GM12874 (cell line): ENCODE measurements around the gene GSC2.

Experiments used
- TF ChIP-seq, protein P1 (sequence below): IDR thresholded peaks from 2 replicates; pipeline ENCODE4 v1.5.1; 2011; ENCODE audit warnings: low read depth, mild to moderate bottlenecking, control low read depth, low read length, moderate library complexity; ENCODE audit not compliant: insufficient read depth

The GSC2 gene, protein sequence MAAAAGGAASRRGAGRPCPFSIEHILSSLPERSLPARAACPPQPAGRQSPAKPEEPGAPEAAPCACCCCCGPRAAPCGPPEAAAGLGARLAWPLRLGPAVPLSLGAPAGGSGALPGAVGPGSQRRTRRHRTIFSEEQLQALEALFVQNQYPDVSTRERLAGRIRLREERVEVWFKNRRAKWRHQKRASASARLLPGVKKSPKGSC

DNA sequence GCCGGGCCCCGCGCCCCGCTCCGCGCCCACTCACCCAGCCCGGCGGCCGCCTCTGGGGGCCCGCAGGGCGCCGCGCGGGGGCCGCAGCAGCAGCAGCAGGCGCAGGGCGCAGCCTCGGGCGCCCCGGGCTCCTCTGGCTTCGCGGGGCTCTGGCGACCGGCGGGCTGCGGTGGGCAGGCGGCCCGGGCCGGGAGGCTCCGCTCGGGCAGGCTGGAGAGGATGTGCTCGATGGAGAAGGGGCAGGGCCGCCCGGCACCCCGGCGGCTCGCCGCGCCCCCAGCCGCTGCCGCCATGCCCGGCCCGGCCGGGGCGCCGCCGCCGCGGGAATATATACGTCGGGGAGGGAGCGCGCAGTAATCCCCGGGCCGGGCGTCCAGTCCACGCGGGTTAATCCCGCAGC lies at the start of gene GSC2:
Gene GSC2, minus strand, starts transcription at position 302 of the 400 bp plus-strand sequence. Its CDS starts 9 bp downstream, at position 293.
- TF ChIP-seq, protein P1, sequence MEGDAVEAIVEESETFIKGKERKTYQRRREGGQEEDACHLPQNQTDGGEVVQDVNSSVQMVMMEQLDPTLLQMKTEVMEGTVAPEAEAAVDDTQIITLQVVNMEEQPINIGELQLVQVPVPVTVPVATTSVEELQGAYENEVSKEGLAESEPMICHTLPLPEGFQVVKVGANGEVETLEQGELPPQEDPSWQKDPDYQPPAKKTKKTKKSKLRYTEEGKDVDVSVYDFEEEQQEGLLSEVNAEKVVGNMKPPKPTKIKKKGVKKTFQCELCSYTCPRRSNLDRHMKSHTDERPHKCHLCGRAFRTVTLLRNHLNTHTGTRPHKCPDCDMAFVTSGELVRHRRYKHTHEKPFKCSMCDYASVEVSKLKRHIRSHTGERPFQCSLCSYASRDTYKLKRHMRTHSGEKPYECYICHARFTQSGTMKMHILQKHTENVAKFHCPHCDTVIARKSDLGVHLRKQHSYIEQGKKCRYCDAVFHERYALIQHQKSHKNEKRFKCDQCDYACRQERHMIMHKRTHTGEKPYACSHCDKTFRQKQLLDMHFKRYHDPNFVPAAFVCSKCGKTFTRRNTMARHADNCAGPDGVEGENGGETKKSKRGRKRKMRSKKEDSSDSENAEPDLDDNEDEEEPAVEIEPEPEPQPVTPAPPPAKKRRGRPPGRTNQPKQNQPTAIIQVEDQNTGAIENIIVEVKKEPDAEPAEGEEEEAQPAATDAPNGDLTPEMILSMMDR: no peak

DNA sequence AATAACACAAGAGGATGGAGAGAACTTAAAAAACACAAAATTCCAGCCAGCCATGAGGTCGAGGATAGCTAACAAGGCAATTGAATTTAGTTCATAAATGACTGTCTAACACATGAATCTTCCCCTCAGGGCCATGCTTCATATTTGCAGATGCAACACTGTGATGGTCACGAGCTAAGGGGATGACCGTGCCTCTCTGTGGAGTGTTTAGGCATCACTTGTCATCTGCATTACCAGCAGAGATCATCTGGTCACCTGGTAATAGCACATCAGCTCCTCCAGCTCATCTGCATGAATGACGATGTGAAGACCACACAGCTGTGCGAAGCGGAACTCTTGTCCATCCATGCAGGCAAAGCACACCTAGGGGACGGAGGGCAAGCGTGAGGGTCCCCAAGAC lies 49.4 kb upstream of the GSC2 start:
- TF ChIP-seq, protein P1: no peak

DNA sequence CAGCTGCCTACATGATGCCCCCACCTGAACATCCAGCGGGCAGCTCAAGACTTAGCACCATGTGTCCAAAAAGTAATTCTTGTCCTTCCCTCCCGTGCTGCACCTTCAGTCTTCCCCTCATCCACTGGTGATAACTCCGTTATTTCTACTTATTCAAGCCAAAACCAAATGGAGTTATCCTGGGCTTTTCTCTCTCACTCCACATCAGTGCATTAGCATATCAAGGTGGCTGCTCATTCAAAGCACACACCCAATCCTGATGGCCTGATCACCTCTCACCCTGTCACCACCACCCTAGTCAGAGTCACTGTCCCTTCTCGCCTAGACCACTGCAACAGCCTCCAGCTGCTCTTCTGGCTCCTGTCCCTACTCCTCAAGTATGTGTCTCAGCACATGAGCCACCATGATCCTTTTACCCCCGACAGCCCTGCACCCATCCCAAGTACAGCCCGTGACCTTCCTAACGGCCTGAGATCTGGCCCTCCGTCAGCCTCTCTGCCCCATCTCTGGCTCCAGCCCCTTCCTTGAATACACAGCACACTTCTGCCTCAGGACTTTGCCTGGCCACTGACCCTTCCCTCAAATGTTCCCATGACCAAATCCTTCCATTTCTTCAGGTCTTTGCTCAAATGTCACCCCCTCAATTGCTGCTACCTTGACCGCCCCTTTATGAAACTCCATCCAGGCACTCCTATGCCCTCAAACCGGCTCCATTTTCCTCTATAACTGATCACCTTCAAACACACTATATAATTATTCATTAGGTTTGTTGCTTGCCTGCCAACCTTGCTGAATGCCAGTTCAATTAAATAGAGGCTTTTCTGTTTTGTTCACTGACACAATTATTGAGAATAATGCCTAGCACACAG lies 48.1 kb upstream of the GSC2 start:
- TF ChIP-seq, protein P1: no peak

DNA sequence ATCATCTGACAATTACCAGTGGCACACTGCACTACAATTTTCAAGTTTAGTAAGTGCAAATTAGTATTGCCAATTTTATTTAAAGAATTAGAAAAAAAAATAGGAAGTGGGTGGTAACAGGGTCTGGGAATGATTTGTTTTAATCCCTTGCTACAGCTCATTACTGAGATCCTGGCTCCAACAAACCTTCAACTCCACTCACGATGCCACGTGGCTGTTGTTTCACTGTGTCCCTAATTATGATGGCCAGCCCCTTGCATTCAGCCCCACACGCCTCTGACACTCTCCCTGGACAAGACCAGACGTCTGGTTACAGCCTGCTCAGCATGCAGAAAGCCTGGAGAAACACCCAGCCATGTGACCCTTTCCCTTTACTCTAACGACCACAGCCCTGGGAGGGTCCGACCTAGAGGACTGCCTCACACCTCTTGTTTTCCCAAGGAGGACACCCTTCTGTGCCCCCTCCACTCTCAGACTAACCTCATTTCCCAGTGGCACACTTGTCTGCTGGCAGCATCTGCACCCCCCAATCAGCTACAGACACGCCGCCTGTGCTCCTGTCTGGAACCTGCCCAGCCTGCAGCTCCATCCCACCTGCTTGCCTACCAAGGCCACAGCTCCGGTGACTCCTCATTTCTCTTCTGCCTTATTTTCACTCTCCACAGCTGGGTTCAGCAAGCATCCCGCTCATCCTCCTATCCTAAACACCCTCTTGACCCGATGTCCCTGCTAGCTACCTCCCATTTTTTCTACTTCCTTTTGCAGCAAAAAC lies 46.9 kb upstream of the GSC2 start:
- TF ChIP-seq, protein P1: no peak

DNA sequence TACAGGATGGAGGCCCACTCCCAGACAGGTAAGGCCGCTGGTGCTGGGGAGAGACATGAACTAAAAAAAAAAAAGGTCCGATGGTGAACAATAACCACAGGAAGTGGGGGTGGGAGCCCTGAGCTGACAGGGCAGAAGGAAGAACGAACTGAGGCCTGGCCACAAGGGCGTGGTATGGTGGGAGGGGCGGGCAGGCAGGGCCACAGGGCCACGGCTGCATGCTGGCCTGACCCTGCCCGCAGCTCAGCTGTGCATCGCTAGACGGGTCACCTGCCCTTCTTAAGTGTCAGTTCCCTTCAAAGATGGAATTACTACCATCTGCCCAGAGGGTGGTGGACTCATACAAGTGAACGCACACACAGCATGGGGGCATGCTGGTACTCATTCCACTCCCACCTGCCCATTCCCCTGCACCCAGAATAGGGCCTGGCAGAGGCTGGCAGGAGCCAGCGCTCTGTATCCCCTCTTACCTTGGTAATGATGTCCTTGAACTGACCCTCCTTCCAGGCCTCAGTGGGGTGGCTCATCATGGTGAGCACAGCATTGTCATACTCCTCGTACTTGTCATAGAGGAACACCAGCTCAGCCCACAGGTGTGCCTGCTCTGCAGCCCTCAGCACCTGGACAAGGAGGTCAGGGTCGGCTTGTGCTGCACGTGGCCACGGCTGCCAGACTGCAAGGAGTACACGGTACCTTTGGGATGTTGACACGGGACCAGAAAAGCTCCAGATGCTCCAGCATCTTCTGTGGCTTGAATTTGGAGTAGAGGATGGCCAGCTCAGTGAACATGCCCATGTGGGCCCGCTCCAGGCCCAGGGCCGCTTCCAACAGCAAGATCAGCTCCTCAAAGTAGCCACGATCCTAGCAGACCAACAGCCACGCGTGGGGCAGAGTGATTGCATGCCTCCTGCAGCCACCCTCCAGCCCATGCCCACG lies 46.0 kb upstream of the GSC2 start:
- TF ChIP-seq, protein P1: no peak

GRCh38 chr22:19194766-19195536 lies 44.9 kb upstream of the GSC2 start:
- TF ChIP-seq, protein P1: no peak
